ENCODE measurements around the gene UQCC2. TPM values are rescaled to one million over a fixed set of nuclear protein-coding genes. Genes with fewer than 3 reads are reported as not detected.

UQCC2 gene
- total RNA-seq, 2 donors from 2014 or later: 45.0 to 81.7 TPM

DNA sequence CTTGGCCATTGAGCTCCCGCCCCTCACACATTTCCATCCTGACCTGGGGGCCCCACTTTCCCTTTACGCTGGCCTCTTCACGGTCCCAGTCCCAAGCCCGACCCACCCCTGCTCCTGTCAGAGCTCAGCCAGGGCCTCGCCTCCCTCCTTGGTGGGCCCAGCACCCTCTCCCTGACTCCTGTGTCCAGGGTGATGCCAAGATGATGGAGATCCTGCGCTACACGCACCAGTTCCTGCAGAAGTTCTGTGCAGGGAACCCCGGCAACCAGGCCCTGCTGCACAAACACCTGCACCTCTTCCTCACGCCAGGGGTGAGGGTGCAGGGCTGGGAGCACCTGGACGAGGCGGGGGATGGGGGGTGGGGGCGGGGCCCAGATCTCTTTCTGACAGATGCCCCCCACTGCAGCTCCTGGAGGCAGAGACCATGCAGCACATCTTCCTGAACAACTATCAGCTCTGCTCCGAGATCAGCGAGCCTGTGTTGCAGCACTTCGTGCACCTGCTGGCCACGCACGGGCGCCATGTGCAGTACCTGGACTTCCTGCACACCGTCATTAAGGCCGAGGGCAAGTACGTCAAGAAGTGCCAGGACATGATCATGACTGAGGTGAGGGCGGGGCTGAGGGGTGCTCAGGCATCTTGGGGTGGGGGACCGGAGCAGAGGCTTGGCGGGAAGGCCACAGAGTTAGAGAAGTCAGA is 33.1 kb downstream of the UQCC2 start:
- H3K9ac ChIP-seq (ENCODE audit: low read depth in 2 of 2, low read length in 2 of 2): no peak overlapping the region
- DNase-seq: no peak
- no peak overlapping the region for H3K4me3 ChIP-seq
- no peaks in the 10 kb centered on the region for H3K4me1 ChIP-seq
- intact Hi-C loops (cut with DNase I): no loop called here
- no peaks in the 10 kb centered on the region for H3K27me3 ChIP-seq
- H3K27ac ChIP-seq: no peak overlapping the region
- TF ChIP-seq, protein P1, sequence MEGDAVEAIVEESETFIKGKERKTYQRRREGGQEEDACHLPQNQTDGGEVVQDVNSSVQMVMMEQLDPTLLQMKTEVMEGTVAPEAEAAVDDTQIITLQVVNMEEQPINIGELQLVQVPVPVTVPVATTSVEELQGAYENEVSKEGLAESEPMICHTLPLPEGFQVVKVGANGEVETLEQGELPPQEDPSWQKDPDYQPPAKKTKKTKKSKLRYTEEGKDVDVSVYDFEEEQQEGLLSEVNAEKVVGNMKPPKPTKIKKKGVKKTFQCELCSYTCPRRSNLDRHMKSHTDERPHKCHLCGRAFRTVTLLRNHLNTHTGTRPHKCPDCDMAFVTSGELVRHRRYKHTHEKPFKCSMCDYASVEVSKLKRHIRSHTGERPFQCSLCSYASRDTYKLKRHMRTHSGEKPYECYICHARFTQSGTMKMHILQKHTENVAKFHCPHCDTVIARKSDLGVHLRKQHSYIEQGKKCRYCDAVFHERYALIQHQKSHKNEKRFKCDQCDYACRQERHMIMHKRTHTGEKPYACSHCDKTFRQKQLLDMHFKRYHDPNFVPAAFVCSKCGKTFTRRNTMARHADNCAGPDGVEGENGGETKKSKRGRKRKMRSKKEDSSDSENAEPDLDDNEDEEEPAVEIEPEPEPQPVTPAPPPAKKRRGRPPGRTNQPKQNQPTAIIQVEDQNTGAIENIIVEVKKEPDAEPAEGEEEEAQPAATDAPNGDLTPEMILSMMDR (IDR thresholded peaks at IDR 0.05): no peak
- H3K36me3 ChIP-seq: peaks cover 27% of the 10 kb centered on the region
- no peaks in the 10 kb centered on the region for H3K9me3 ChIP-seq

GRCh38 chr6:33677689-33678088 is 33.8 kb downstream of the UQCC2 start:
- intact Hi-C loops (cut with DNase I): no loop called here
- peaks cover 25% of the 10 kb centered on the region for H3K36me3 ChIP-seq

DNA sequence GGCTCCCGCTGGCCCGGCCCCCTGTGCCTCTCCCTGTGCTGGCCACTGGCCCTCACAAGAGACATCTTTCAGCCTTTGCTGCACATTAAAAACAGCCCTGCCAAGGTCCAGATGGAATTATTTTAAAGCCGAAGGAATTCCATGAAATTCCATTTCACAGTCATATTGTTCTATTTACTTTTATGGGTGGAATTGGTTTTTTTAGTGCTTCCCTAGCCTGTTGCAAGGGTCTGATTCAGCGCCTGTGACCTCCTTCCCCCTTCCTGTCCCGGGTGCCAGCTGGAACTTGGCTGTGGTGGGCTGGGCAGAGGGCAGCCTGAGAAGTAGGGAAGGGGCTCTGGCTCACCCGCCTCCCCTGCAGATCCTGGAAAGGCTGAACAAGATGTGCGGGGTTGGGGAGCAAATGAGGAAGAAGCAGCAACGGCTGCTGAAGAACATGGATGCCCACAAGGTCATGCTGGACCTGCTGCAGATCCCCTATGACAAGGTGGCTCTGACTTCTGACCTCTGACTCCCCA is 34.3 kb downstream of the UQCC2 start:
- TF ChIP-seq, protein P1 (IDR thresholded peaks at IDR 0.05): no peak
- intact Hi-C loops (cut with DNase I): no loop called here
- H3K4me1 ChIP-seq: no peaks in the 10 kb centered on the region
- peaks cover 21% of the 10 kb centered on the region for H3K36me3 ChIP-seq
- no peaks in the 10 kb centered on the region for H3K27me3 ChIP-seq
- no peak overlapping the region for H3K27ac ChIP-seq
- DNase-seq: no peak
- no peak overlapping the region for H3K4me3 ChIP-seq
- H3K9me3 ChIP-seq: no peaks in the 10 kb centered on the region
- H3K9ac ChIP-seq (ENCODE audit: low read depth in 2 of 2, low read length in 2 of 2): no peak overlapping the region

More at GRCh38 chr6:33677689-33678088, 33.8 kb downstream of the UQCC2 start:
- no peaks in the 10 kb centered on the region for H3K27me3 ChIP-seq
- no peak overlapping the region for H3K9ac ChIP-seq (ENCODE audit: low read depth in 2 of 2, low read length in 2 of 2)
- no peak overlapping the region for H3K27ac ChIP-seq
- TF ChIP-seq, protein P1 (IDR thresholded peaks at IDR 0.05): no peak
- no peak overlapping the region for H3K4me3 ChIP-seq
- DNase-seq: no peak
- H3K9me3 ChIP-seq: no peaks in the 10 kb centered on the region
- no peaks in the 10 kb centered on the region for H3K4me1 ChIP-seq

DNA sequence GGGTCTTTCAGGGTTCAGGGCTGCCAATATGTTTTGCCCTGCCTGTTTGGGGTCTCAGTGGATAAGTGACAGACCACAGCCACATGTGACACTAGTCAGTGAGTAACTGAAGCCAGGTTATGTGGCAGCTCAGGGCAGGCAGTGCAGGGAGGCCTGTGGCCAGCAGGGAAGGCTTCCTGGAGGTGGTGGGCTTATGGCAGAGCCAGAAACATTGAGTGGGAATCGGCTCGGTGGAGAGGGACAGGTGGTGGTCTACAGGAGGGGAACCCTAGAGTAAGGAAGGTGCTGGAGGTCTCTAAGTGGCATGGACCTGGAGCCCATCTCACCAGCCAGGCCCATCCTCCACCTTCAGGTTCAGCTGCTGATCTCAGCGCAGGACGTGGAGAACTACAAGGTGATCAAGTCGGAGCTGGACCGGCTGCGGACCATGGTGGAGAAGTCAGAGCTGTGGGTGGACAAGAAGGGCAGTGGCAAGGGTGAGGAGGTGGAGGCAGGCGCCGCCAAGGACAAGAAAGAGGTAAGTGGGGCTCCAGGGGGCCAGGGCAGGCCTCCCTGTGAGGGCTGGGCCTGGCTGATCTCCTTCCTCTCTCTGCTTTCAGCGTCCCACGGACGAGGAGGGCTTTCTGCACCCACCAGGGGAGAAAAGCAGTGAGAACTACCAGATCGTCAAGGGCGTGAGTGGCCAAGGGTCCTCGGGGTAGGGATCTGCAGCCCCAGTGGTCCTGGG is 34.9 kb downstream of the UQCC2 start:
- Histone ChIP-seq H3K36me3 (peaks cover 19% of the 10 kb centered on the region), H3K4me3 (no peak overlapping the region), H3K9ac (ENCODE audit: low read depth in 2 of 2, low read length in 2 of 2) (no peak overlapping the region), H3K27ac (no peak overlapping the region), H3K4me1 (no peaks in the 10 kb centered on the region), H3K9me3 (no peaks in the 10 kb centered on the region), H3K27me3 (no peaks in the 10 kb centered on the region)
- intact Hi-C loops (cut with DNase I): no loop called here
- TF ChIP-seq, protein P1 (IDR thresholded peaks at IDR 0.05): no peak
- no peak for DNase-seq

DNA sequence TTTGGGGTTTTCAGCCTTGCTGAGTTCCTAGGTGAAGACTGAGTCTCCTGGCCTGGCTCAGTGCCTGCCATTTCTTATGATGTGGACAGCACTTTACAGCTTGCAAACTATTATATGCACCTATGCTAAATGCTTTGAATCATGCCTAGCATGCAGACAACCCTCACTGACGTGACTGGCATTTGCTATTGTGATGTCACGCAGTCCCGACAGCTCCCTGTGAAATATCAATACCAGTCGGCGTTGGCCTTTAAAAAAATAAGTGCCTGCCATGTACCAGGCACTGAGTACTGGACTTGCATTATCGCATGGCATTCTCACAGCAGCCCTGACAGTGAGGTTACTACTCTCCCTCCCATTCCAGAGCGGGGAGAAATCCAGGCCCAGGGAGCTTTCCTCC is 35.5 kb downstream of the UQCC2 start:
- TF ChIP-seq, protein P1 (IDR thresholded peaks at IDR 0.05): no peak
- H3K9ac ChIP-seq (ENCODE audit: low read depth in 2 of 2, low read length in 2 of 2): no peak overlapping the region
- no peaks in the 10 kb centered on the region for H3K27me3 ChIP-seq
- no peak overlapping the region for H3K27ac ChIP-seq
- DNase-seq: no peak
- intact Hi-C loops (cut with DNase I): no loop called here
- no peaks in the 10 kb centered on the region for H3K9me3 ChIP-seq
- H3K4me1 ChIP-seq: no peaks in the 10 kb centered on the region
- no peak overlapping the region for H3K4me3 ChIP-seq
- H3K36me3 ChIP-seq: peaks cover 23% of the 10 kb centered on the region

Measured in colonic mucosa (tissue), 4 donors.